ENCODE results near the gene JAZF1.

JAZF1 gene

DNA sequence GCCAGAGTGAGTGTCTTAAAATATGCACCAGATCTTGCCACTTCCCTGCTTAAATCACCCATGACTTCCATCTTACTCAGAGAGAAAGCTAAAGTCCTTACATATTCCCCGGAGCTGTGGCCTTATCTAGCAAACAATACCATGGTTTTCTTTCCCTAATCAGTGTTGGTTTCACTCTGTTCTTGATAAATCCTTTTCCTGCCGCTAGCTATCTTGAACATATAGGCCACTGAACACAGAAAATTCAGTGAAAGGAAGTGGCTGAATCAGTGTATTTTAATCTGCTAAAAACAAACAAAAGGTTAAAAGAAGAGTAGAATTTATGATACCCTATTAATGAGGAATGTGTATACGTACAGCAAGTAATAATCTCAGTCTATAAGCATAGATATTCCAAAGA, 42.0 kb upstream of the JAZF1 start:
- H3K4me3 ChIP-seq (ENCODE audit: low read depth, low read length), result no peak overlapping the region
- TF ChIP-seq, protein P1, sequence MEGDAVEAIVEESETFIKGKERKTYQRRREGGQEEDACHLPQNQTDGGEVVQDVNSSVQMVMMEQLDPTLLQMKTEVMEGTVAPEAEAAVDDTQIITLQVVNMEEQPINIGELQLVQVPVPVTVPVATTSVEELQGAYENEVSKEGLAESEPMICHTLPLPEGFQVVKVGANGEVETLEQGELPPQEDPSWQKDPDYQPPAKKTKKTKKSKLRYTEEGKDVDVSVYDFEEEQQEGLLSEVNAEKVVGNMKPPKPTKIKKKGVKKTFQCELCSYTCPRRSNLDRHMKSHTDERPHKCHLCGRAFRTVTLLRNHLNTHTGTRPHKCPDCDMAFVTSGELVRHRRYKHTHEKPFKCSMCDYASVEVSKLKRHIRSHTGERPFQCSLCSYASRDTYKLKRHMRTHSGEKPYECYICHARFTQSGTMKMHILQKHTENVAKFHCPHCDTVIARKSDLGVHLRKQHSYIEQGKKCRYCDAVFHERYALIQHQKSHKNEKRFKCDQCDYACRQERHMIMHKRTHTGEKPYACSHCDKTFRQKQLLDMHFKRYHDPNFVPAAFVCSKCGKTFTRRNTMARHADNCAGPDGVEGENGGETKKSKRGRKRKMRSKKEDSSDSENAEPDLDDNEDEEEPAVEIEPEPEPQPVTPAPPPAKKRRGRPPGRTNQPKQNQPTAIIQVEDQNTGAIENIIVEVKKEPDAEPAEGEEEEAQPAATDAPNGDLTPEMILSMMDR (IDR thresholded peaks at IDR 0.05; ENCODE audit: borderline replicate concordance, insufficient read depth, low read depth, low read length), result no peak

DNA sequence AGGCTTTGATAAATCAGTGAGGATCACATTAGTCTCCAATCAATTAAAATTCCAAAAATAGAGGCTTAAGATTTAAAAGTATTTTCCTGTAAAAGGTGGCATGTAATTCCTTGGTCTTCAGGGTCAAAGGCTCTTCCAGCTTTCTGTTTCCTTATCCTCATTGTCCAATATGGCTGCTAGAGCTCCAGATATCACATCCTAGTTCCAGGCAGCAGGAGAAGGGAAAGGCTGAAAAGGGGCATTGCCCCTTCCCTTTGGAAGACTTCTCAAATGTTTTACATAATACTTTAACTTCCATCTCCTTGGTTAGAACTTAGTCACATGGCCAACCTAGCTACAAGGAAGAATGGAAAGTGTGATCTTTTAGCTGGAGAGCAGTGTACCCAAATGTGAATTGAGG, 39.2 kb upstream of the JAZF1 start:
- TF ChIP-seq, protein P1 (IDR thresholded peaks at IDR 0.05; ENCODE audit: borderline replicate concordance, insufficient read depth, low read depth, low read length), result no peak
- H3K4me3 ChIP-seq (ENCODE audit: low read depth, low read length), result no peak overlapping the region

DNA sequence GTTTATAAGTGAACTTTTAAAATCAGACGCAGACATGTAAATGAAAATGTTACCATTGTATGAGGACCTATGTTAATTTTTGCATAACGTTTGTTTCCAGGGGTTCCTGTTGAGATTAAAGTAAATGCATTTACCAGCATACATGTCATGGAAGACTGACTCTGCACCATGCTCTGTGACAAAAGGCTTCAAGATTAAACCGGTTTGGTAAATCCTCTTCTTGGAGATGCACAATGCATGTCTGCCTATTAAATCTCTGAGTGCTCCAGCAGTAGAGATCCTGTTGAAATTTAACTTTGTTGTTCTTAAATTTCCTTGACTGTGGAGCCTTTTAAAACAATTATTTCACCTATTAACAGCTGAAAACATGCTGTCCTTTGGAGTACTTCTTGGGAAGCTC, 36.5 kb upstream of the JAZF1 start:
- TF ChIP-seq, protein P1 (IDR thresholded peaks at IDR 0.05; ENCODE audit: borderline replicate concordance, insufficient read depth, low read depth, low read length), result no peak
- H3K4me3 ChIP-seq (ENCODE audit: low read depth, low read length), result no peak overlapping the region

DNA sequence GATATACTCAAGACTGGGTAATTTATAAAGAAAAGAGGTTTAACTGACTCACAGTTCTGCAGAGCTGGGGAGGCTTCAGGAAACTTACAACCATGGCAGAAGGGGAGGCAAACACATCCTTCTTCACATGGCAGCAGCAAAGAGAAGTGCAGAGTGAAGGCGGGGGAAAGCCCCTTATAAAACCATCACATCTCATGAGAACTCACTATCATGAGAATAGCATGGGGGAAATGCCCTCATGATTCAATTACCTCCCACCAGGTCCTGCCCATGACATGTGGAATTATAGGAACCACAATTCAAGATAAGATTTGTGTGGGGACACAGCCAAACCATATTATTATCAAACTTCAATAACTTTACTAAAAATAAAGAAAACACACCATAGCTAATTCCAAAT, 30.4 kb upstream of the JAZF1 start:
- TF ChIP-seq, protein P1 (IDR thresholded peaks at IDR 0.05; ENCODE audit: borderline replicate concordance, insufficient read depth, low read depth, low read length), result no peak

DNA sequence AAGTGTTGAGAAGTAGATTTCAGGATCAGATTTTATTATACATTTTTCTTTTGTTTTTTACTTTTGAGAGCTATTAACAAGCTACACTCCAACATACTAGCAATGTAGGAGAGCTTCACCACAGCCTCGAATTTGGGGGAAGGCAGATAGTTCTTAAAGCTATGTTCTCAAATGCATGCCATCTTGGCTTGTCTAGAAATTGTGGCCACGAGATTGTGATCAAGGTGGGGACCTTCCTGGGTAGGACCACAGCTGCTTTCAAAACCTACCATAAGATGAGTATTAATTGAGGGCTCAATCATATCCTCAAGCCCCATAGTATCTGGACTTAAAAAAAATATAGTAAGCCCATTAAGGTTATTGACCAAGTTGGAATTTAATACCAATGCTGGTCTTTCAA, 27.9 kb upstream of the JAZF1 start:
- TF ChIP-seq, protein P1 (IDR thresholded peaks at IDR 0.05; ENCODE audit: borderline replicate concordance, insufficient read depth, low read depth, low read length), result no peak
- H3K4me3 ChIP-seq (ENCODE audit: low read depth, low read length), result no peak overlapping the region

More for the DNA sequence above, 30.4 kb upstream of the JAZF1 start:
- H3K4me3 ChIP-seq (ENCODE audit: low read depth, low read length), result no peak overlapping the region

DNA sequence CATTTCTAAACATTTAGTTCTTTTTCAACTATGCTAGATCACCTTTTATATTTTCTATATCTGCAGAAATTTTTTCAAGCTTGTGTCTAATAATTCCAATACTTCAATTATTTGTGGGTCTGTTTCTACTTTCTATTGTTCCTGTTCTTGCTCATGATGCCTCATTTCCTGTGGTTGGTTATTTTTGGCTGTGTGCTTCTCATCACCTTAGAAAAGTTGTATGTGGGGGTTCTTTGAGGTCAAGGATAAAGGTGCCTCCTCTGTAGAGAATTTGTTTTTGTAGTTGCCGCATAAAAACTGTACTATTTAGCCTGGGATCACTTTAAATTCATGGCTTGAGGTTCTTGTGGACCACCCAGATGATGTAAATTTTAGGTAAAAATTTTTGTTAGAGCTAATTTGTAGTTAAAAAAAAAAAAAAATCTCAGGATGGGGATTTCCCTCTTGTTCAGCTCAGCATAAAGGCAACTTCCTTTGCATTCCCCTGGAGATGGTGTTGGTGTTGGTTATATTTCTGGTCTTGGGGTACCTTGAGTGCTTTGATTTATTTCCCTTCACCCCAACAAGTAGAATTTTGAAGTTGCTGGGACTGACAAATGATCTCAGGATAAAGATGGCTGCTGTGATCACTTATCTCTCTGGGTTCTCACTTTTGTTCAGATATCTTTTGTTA, 27.0 kb upstream of the JAZF1 start:
- TF ChIP-seq, protein P1 (IDR thresholded peaks at IDR 0.05; ENCODE audit: borderline replicate concordance, insufficient read depth, low read depth, low read length), result no peak
- H3K4me3 ChIP-seq (ENCODE audit: low read depth, low read length), result no peak overlapping the region

DNA sequence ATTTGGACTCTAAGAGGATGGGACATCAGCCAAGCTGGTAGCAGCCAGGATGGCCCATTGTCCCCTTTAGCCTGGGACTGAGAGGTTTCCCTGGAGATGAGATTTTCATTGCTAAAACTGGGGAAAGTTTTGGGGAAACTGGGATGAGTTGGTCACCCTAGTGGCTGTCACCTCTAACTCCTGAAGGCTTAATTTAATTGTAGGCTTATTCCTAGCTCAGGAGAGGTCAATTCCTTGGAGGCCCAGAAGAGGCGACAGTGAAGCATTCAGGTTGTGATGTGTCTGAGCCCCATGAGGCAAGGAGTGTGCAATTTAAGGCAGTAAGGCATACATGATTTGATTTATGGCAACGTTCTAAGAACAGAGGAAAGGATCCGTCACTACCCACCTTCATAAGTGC, 24.9 kb upstream of the JAZF1 start:
- TF ChIP-seq, protein P1 (IDR thresholded peaks at IDR 0.05; ENCODE audit: borderline replicate concordance, insufficient read depth, low read depth, low read length), result no peak
- H3K4me3 ChIP-seq (ENCODE audit: low read depth, low read length), result no peak overlapping the region
